ENCODE measurements around the gene LTBP3.
A peak's percentile ranks its signal among the peaks of the same experiment; 100 is the strongest.
"Not testable (repeated sequence)": the region's sequence is repeated elsewhere in the genome, so short reads cannot be mapped to it uniquely, and the experiment has no call there.

Gene LTBP3

DNA sequence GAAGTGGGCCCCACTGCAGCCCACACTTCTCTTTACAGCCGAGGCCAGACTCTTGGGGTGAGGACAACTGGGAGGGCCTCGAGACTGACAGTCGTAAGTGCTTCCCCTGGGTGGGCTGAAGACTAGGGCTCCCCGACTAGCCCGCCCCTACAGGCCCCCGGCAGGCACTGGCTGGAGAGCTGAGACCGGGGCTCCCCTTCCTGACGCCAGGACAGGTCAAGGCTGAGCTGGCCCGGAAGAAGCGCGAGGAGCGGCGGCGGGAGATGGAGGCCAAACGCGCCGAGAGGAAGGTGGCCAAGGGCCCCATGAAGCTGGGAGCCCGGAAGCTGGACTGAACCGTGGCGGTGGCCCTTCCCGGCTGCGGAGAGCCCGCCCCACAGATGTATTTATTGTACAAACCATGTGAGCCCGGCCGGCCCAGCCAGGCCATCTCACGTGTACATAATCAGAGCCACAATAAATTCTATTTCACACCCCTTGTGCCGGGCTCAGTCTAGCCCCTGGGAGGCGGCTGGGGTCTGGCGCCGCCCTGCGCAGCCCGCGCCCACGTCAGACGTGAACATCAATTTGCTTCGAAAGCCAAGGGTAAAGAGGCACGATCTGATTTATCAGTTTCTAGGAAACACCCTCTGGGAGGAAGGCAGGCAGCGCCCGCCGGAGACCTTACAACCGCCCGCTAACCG lies 19.8 kb downstream of the LTBP3 start:
- no peak for DNase-seq (ENCODE audit: low read depth in 2 of 3, low spot score in 2 of 3)

DNA sequence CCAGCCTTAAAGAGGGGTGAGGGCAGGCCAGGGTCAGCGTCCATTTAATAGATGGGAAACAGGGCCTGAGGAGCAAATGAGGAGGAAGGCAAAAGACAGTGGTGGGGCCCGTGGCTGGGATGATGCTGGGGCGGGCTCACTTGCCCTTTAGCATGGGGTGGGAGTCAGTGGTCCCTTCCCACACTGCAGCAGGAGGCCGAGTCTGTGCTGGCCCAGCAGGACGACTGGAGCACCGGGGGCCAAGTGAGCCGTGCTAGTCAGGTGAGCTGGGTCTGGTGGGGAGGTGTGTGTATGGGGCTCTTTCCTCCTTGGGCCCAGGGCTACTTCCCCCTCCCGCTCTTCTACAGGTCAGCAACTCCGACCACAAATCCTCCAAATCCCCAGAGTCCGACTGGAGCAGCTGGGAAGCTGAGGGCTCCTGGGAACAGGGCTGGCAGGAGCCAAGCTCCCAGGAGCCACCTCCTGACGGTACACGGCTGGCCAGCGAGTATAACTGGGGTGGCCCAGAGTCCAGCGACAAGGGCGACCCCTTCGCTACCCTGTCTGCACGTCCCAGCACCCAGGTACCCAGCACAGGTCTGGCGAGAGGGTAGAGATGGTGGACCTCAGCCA lies 20.4 kb downstream of the LTBP3 start:
- DNase-seq (ENCODE audit: low read depth in 2 of 3, low spot score in 2 of 3): no peak

DNA sequence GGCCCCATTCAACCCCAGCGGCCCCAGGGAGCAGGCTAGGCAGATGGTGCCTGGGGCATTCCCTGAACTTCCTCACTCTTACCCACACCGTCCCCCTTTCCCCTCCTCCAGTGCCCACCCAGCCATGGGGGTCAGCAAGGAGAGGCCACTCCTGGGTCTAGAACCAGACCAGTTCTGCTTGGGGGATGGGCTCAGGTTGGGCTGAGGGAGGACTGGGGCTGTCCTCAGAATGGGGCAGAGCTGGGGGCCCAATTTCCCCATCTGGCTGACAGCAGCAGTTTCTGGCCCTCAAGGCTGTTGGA lies 20.9 kb downstream of the LTBP3 start:
- DNase-seq (ENCODE audit: low read depth in 2 of 3, low spot score in 2 of 3): no peak

DNA sequence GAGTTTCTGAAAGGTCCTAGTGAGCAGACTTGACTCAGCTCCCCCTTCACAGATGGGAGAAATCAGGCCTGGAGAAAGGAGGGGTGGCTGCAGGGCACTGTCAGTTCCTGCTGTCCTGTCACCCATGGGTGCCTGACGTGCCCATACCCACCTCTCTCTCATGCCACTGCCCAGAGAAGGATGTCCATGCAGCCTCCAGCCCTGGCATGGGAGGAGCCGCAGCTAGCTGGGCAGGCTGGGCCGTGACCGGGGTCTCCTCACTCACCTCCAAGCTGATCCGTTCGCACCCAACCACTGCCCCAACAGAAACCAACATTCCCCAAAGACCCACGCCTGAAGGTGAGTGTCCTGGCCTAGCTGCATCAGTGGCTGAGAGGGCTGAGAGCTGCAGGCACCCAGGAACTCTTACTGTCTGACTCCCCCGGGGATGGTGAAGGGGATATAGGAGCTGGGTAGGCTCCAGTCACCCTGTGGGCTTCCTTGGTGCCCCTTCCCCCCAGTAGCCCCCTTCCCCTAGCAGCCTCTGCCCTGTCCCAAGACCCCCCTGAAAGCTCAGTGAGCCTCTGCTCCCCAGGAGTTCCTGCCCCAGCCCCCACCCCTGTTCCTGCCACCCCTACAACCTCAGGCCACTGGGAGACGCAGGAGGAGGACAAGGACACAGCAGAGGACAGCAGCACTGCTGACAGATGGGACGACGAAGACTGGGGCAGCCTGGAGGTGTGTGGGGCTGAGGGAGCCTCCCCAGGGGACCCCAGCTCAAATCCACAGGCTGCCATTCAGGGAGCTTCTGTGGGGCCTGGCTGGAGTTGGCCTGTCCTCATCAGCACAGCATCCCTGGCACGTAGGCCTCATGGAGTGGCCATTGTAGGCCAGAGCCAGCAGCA lies 21.5 kb downstream of the LTBP3 start:
- DNase-seq (ENCODE audit: low read depth in 2 of 3, low spot score in 2 of 3): no peak

DNA sequence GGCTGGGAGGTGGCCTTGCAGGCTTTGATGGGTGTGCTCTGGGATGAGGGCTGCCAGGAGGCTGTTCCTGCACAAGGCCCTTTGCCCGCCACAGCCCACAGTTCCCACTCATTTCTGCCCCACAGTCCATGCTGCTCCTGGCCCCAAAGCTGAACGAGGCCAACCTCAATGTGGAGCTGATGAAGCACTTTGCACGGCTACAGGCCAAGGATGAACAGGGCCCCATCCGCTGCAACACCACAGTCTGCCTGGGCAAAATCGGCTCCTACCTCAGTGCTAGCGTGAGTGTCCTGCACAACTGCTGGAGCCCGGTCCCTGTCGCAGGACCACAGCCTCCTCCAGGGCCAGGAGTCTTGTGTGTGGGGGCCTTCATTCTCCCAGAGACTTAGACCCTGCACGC lies 23.1 kb downstream of the LTBP3 start:
- DNase-seq (ENCODE audit: low read depth in 2 of 3, low spot score in 2 of 3): no peak

DNA sequence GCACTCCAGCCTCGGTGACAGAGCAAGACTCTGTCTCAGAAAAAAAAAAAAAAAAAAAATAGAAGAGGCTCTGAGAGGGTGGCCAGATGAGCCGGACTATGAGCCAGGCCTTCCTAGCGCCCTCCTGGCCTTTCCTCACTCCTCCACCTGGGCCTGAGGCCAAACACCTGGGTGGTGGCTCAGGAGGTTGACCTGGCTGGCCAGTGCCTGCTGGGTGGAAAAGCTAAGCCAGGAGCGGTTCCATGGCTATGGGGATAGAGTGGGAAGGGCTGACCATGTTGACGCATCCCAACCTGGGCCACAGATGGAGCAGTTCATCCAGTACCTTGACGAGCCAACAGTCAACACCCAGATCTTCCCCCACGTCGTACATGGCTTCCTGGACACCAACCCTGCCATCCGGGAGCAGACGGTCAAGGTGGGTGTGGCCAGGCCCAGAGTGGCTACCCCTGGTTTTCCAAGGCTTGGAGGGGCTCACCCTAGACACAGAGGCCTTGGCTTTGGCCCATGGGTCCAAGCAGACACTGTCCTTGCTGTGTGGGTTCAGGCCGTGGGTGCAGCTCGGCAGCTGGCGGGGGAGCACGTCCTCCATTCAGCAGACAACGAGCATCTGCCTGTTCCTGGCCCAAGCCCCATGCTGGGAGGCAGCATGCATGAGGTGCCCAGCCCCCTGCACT lies 25.6 kb downstream of the LTBP3 start:
- DNase-seq (ENCODE audit: low read depth in 2 of 3, low spot score in 2 of 3): no peak

DNA sequence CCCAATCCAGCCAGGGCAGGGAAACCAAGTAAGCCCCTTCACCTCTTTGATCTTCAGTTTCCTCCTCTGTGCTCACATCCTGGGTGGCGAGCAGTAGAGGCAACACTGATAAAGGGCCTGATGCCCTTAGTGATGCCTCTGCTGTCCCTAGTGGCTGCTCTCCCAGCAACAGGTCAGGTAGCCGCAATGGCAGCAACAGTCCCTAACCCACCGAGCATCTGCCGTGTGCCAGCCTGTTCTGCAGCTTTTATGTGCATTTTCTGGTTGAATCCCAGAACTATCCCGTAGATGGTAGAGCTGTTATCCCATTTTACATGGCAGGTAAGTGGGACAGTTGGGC lies 28.0 kb downstream of the LTBP3 start:
- DNase-seq (ENCODE audit: low read depth in 2 of 3, low spot score in 2 of 3): no peak

DNA sequence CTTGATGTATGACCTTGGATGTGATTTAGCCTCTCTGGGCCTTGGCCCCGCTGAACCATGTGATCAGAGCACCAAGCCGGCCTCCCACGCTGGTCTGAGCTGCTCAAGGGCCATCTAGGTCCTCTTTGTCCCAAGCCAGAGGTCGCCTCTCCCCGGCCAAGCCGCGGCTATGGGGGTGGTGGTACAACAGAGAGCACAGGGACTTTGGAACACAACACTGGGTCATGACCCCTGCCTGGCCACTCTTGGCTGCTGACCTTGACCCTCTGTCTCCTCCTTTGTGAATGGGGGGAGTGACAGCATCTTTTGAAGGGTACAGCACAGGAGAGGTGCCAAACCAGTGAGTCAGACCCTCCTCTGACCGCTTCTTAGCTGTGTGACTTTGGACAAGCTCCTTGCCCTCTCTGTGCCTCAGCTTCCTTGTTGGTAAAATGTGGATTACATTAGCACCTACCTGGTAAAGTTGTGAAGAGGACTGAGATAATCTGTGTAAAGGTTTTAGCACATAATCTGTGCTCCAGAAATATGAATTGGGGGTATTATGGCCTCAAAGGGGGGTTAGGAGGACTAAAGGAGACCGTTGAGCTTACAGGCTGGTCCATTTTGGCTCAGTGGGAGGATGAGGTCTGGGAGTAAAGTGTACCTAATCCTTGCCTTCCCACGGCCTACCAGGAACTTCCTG lies 28.5 kb downstream of the LTBP3 start:
- no peak for DNase-seq (ENCODE audit: low read depth in 2 of 3, low spot score in 2 of 3)

DNA sequence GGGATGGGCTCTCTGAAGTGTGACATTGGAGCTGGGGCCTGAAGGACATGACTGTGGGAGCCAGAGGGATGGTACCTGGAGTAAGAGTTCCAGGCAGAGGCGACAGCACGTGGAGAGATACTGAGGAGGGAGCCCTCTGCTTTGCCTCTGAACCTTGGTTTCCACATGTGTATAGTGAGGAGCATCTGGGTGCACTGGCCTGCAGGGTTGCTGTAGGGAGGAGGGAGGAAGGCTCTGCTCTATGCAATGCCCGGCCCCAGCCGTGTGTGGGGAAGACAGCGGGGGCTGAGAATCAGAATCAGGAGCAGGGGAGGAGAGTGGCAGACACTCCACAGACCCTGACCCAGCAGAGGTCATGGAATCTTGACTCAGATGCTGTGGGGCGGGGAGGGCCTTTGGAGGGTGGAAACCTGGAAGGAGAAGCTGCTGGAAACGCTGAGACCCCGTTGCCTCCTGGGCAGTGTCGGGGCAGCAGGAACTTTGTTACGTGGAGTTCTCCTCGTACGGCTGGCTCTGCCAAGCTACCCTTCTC lies 29.3 kb downstream of the LTBP3 start:
- DNase-seq (ENCODE audit: low read depth in 2 of 3, low spot score in 2 of 3): no peak

DNA sequence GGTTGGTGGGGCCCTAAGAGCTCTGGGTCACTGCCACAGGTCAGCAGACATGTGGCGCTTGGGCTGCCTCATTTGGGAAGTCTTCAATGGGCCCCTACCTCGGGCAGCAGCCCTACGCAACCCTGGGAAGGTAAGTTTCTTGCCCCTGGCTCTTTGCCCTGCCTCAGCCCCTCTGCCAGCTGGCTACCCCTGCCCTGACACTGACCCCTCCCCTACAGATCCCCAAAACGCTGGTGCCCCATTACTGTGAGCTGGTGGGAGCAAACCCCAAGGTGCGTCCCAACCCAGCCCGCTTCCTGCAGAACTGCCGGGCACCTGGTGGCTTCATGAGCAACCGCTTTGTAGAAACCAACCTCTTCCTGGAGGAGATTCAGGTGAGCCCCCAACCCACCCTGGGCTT lies 31.4 kb downstream of the LTBP3 start:
- no peak for DNase-seq (ENCODE audit: low read depth in 2 of 3, low spot score in 2 of 3)

DNA sequence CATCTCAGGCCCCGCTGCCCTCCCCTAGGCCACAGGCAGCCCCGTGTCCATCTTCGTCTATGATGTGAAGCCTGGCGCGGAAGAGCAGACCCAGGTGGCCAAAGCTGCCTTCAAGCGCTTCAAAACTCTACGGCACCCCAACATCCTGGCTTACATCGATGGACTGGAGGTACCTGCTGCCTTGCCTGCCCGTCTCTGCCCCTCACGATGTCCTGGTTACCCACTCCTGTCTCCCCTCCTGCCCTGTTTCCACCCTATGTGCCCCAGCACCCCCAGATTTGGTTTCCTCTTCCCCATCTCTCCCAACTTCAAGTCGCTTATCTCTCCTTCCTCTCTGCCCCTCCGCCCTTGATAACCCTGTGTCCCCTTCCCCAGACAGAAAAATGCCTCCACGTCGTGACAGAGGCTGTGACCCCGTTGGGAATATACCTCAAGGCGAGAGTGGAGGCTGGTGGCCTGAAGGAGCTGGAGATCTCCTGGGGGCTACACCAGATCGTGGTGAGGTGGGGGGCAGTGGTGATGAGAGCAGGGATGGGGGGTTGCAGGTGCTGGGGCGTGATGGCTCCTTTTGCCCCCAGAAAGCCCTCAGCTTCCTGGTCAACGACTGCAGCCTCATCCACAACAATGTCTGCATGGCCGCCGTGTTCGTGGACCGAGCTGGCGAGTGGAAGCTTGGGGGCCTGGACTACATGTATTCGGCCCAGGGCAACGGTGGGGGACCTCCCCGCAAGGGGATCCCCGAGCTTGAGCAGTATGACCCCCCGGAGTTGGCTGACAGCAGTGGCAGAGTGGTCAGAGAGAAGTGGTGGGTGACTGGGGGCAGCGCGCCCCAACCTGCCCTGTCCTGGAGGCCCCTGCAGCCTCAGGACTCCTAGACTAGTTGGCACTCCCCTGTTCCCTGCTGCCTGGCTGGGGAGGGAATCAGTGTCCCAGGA lies 32.3 kb downstream of the LTBP3 start:
- DNase-seq (ENCODE audit: low read depth in 2 of 3, low spot score in 2 of 3): no peak

DNA sequence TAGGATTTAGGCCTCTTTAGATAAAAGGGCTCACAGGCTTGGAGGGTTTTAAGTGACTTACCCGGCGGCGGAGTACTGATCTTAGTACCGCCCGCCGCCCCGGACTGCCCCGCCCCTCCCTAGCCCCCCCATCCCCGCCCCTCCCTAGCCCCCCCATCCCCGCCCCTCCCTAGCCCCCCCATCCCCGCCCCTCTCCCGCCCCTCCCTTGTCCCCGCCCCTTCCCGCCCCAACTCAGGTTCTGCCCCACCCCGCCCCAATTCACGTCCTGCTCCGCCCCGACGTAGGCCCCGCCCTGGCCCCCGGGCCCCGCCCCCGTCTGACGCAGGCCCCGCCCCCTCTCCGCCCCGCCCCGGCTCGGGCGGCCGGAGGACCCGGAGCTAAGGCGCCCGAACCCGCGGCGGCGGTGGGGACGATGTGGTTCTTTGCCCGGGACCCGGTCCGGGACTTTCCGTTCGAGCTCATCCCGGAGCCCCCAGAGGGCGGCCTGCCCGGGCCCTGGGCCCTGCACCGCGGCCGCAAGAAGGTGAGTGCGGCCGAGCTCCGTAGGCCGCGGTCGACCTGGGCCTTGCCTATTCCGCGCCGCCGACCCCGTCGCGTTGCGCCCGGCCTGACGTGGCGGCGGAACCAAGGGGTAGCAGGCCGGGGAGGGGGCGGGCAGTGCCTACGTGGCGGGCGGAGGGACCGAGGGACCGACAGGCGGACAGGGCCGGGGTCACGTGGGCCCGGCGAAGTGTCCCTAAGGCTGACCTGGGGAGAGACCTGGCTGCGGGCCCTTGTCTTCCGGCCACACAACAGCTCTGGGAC lies 33.2 kb downstream of the LTBP3 start, which contains the start of gene SCYL1:
Gene SCYL1, plus strand, starts transcription at position 343 of the 805 bp plus-strand sequence. Its CDS starts 71 bp downstream, at position 414.
- peak; percentile 62 to 82 (median 75) for DNase-seq (ENCODE audit: low read depth in 2 of 3, low spot score in 2 of 3)

DNA sequence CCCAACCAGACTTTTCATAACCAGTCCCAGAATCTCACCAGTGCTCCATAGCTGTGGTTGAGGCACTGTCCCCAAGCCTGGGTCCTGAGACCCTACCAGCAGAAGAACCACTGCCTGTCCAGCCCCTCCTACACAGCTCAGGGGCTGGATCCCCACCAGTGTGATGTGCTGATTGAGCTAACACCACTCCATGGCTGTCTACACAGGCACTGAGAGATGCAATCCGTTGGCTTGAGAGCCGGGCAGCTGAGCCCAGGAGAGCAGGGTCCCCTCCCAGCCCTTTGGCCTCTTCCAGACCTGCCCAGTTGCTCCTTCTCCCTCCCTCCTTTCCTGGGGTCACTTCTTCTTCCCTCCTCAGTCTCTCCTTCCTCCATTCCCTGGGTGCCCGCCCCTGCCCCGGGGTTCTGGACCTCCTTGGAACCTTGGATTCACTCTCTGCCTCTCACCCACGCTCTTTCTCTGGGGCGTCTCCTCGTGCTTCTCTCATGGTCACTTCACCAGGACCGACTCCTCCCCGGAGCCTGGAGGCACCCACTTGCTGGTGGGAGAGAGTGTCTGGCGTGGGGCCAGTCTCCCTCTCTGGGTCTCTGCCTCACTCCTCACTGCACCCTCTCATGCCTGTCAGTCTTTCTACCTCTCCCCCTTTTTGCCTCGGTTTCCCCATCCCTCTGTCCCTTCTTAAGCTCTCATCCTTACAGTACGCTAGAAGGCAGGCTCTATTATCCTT lies 34.0 kb downstream of the LTBP3 start:
- DNase-seq (ENCODE audit: low read depth in 2 of 3, low spot score in 2 of 3): no peak

DNA sequence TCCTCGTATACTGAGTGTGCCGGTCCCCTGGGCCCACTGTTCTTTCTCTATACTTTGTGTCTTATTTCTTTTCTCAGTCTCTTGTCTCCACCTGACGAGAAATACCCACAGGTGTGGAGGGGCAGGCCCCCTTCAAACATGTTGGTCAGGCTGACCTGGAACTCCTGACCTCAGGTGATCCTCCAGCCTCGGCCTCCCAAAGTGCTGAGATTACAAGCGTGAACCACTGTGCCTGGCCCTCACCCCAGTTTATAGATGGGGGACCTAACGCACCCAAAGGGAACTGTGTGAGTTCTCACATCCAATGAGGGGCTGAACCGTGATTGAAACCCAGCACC lies 34.6 kb downstream of the LTBP3 start:
- not testable (repeated sequence) for DNase-seq (ENCODE audit: low read depth in 2 of 3, low spot score in 2 of 3)

DNA sequence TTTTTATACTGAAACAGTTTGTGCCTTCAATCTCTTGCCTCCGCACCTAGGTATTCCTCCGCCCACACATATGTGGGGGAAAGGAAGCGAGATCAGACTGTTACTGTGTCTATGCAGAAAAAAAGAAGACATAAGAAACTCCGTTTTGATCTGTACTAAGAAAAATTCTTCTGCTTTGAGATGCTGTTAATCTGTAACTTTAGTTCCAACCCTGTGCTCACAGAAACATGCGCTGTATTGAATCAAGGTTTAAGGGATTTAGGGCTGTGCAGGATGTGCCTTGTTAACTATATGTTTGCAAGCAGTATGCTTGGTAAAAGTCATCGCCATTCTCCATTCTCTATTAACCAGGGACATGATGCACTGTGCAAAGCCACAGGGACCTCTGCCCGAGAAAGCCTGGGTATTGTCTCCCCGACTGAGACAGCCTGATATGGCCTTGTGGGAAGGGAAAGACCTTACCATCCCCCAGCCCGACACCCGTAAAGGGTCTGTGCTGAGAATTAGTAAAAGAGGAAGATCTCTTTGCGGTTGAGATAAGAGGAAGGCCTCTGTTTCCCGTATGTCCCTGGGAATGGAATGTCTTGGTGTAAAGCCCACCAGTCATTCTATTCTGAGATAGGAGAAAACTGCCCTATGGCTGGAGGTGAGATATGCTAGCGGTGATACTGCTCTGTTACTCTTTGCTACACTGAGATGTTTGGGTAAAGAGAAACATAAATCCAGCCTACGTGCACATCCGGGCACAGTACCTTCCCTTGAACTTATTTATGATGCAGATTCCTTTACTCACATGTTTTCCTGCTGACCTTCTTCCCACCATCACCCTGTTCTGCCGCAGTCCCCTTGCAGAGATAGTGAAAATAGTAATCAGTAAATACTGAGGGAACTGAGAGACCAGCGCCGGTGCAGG lies 35.2 kb downstream of the LTBP3 start:
- not testable (repeated sequence) for DNase-seq (ENCODE audit: low read depth in 2 of 3, low spot score in 2 of 3)

DNA sequence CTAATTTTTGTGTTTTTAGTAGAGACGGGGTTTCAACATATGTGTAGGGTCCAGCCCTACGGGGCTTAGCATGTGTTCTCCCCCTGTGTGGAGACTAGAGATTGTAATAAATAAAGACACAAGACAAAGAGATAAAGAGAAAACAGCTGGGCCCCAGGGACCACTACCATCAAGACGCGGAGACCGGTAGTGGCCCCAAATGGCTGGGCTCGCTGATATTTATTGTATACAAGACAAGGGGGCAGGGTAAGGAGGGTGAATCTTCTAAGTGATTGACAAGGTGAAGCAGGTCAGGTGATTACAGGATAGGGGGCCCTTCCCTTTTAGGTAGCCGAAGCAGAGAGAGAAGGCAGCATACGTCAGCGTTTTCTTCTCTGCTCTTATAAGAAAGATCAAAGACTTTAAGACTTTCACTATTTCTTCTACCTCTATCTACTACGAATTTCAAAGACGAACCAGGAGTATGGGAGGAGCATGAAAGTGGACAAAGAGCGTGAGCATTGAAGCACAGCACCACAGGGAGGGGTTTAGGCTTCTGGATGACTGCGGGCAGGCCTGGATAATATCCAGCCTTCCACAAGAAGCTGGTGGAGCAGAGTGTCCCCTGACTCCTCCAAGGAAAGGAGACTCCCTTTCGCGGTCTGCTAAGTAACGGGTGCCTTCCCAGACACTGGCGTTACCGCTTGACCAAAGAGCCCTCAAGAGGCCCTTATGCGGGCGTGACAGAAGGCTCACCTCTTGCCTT lies 36.2 kb downstream of the LTBP3 start:
- not testable (repeated sequence) for DNase-seq (ENCODE audit: low read depth in 2 of 3, low spot score in 2 of 3)
